Measurements from ENCODE around the gene POLE. TPM values are rescaled to one million over a fixed set of nuclear protein-coding genes. Genes with fewer than 3 reads are reported as not detected.

Gene POLE
- total and polyA plus RNA-seq, 2 donors (not counting 1 experiment from before 2014, with no cell fraction given) = 6.2 to 9.6 TPM

- peaks cover 13% of the 10 kb centered on the region for H3K36me3 ChIP-seq (ENCODE audit: control insufficient read depth, insufficient read depth, low read length)
- H3K79me2 ChIP-seq (ENCODE audit: control insufficient read depth, insufficient read depth, low read length) = no peaks in the 10 kb centered on the region
- no peak overlapping the region for H3K4me2 ChIP-seq (ENCODE audit: extremely low read depth, insufficient read depth, low read length)
- H3K4me1 ChIP-seq (ENCODE audit: control insufficient read depth, extremely low read depth, insufficient read depth, low read length) = peaks cover 14% of the 10 kb centered on the region
- no peak overlapping the region for H3K9ac ChIP-seq (ENCODE audit: insufficient read depth, low read length)
- TF ChIP-seq CTCF (conservative IDR thresholded peaks at IDR 0.05 in 1 of 2, IDR thresholded peaks at IDR 0.05 in 1 of 2; ENCODE audit: low read depth in 1 of 2, low read length in 2 of 2) (no peak), EZH2 (IDR thresholded peaks at IDR 0.05; ENCODE audit: low read length, missing control alignments) (no peak)
- DNase-seq (ENCODE audit: low read depth in 2 of 2) = no peak
- H3K27me3 ChIP-seq (ENCODE audit: control insufficient read depth, insufficient read depth, low read length) = peaks cover 28% of the 10 kb centered on the region
- H4K20me1 ChIP-seq (ENCODE audit: control insufficient read depth, extremely low read depth, insufficient read depth, low read length) = no peaks in the 10 kb centered on the region
- no peak overlapping the region for H3K27ac ChIP-seq (ENCODE audit: insufficient read depth, low read length)
- no peak overlapping the region for H2AFZ ChIP-seq (ENCODE audit: low read length)
- H3K9me3 ChIP-seq (ENCODE audit: control insufficient read depth, insufficient read depth, low read depth, low read length) = no peaks in the 10 kb centered on the region
- H3K4me3 ChIP-seq (replicated peaks in 1 of 4; ENCODE audit: control extremely low read depth in 1 of 4, insufficient read depth in 1 of 4, low read depth in 3 of 4, low read length in 4 of 4) = no peak overlapping the region
These were observed 66.1 kb downstream of the POLE start for GRCh38 chr12:132620899-132621656.

GRCh38 chr12:132620113-132620898, 66.8 kb downstream of the POLE start:
- Histone ChIP-seq H3K4me2 (ENCODE audit: extremely low read depth, insufficient read depth, low read length) (no peak overlapping the region), H3K27ac (ENCODE audit: insufficient read depth, low read length) (no peak overlapping the region), H3K36me3 (ENCODE audit: control insufficient read depth, insufficient read depth, low read length) (peaks cover 10% of the 10 kb centered on the region), H3K79me2 (ENCODE audit: control insufficient read depth, insufficient read depth, low read length) (no peaks in the 10 kb centered on the region), H4K20me1 (ENCODE audit: control insufficient read depth, extremely low read depth, insufficient read depth, low read length) (no peaks in the 10 kb centered on the region), H3K9ac (ENCODE audit: insufficient read depth, low read length) (no peak overlapping the region), H3K9me3 (ENCODE audit: control insufficient read depth, insufficient read depth, low read depth, low read length) (no peaks in the 10 kb centered on the region), H3K27me3 (ENCODE audit: control insufficient read depth, insufficient read depth, low read length) (peaks cover 35% of the 10 kb centered on the region), H3K4me1 (ENCODE audit: control insufficient read depth, extremely low read depth, insufficient read depth, low read length) (peaks cover 14% of the 10 kb centered on the region), H3K4me3 (replicated peaks in 1 of 4; ENCODE audit: control extremely low read depth in 1 of 4, insufficient read depth in 1 of 4, low read depth in 3 of 4, low read length in 4 of 4) (no peak overlapping the region), H2AFZ (ENCODE audit: low read length) (no peak overlapping the region)
- no peak for DNase-seq (ENCODE audit: low read depth in 2 of 2)
- TF ChIP-seq CTCF (conservative IDR thresholded peaks at IDR 0.05 in 1 of 2, IDR thresholded peaks at IDR 0.05 in 1 of 2; ENCODE audit: low read depth in 1 of 2, low read length in 2 of 2) (no peak), EZH2 (IDR thresholded peaks at IDR 0.05; ENCODE audit: low read length, missing control alignments) (no peak)

DNA sequence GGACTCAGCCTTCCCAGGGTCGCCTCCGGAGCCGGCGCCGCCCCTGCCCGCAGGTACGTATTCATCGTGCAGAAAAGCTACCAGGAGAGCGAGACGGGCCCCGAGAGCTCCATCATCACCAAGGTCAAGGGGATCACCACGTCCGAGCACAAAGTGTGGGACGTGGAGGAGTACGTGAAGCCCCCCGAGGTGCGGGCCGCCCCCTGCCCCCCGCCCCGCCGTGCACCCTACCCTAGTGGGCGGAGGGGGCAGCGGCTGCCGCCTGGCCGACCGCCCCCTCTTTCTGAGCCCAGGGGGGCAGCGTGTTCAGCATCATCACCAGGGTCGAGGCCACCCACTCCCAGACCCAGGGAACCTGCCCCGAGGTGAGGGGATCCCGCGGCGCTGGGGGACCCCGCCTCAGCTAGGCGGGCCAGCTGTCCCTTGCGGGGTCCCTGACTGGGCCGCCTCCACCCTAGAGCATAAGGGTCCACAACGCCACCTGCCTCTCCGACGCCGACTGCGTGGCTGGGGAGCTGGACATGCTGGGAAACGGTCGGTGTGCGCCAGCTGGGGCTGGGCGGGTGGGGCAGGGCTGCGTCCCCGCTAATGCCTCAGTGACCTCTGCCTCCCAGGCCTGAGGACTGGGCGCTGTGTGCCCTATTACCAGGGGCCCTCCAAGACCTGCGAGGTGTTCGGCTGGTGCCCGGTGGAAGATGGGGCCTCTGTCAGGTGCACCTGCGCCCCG, 67.6 kb downstream of the POLE start:
- Histone ChIP-seq H2AFZ (ENCODE audit: low read length) (no peak overlapping the region), H3K36me3 (ENCODE audit: control insufficient read depth, insufficient read depth, low read length) (peaks cover 6% of the 10 kb centered on the region), H3K4me3 (replicated peaks in 1 of 4; ENCODE audit: control extremely low read depth in 1 of 4, insufficient read depth in 1 of 4, low read depth in 3 of 4, low read length in 4 of 4) (no peak overlapping the region), H3K9me3 (ENCODE audit: control insufficient read depth, insufficient read depth, low read depth, low read length) (no peaks in the 10 kb centered on the region), H3K4me2 (ENCODE audit: extremely low read depth, insufficient read depth, low read length) (no peak overlapping the region), H3K4me1 (ENCODE audit: control insufficient read depth, extremely low read depth, insufficient read depth, low read length) (peaks cover 14% of the 10 kb centered on the region), H3K9ac (ENCODE audit: insufficient read depth, low read length) (no peak overlapping the region), H3K79me2 (ENCODE audit: control insufficient read depth, insufficient read depth, low read length) (no peaks in the 10 kb centered on the region), H3K27me3 (ENCODE audit: control insufficient read depth, insufficient read depth, low read length) (peaks cover 36% of the 10 kb centered on the region), H4K20me1 (ENCODE audit: control insufficient read depth, extremely low read depth, insufficient read depth, low read length) (no peaks in the 10 kb centered on the region), H3K27ac (ENCODE audit: insufficient read depth, low read length) (no peak overlapping the region)
- no peak for DNase-seq (ENCODE audit: low read depth in 2 of 2)
- TF ChIP-seq EZH2 (IDR thresholded peaks at IDR 0.05; ENCODE audit: low read length, missing control alignments) = peak; percentile 83
- TF ChIP-seq CTCF (conservative IDR thresholded peaks at IDR 0.05 in 1 of 2, IDR thresholded peaks at IDR 0.05 in 1 of 2; ENCODE audit: low read depth in 1 of 2, low read length in 2 of 2) = no peak

Measured in fibroblast of lung (primary cell).